H9 (cell line): ENCODE data around the gene ODAD3. TPM values are rescaled to one million over a fixed set of nuclear protein-coding genes. Genes with fewer than 3 reads are reported as not detected.

Source experiments
- DNase-seq: peaks from one replicate; pipeline ENCODE4 v3.0.0-alpha.2; 2017
- H2AFZ ChIP-seq: one replicate; pipeline ENCODE4 v1.6.1; 2013; ENCODE audit warnings: mild to moderate bottlenecking, low read length, control low read depth, moderate library complexity
- H2AK5ac ChIP-seq: 2 replicates; pipeline ENCODE4 v1.6.1; 2013; ENCODE audit warnings: low read length, control low read depth, mixed read lengths; ENCODE audit not compliant: insufficient read length
- H2BK120ac ChIP-seq: one replicate; pipeline ENCODE4 v1.6.1; 2013; ENCODE audit warnings: low read depth, mild to moderate bottlenecking, low read length, control low read depth, inconsistent platforms; ENCODE audit not compliant: poor library complexity, severe bottlenecking
- H2BK12ac ChIP-seq: 2 replicates; pipeline ENCODE4 v1.6.1; 2013; ENCODE audit warnings: low read length, control low read depth, mixed read lengths, low read depth; ENCODE audit not compliant: insufficient read length
- H2BK15ac ChIP-seq: 2 replicates; pipeline ENCODE4 v1.6.1; 2013; ENCODE audit warnings: low read depth, low read length, control low read depth
- H2BK20ac ChIP-seq: one replicate; pipeline ENCODE4 v1.6.1; 2013; ENCODE audit warnings: low read depth, mild to moderate bottlenecking, low read length, control low read depth, inconsistent platforms; ENCODE audit not compliant: poor library complexity, severe bottlenecking
- H2BK5ac ChIP-seq: 2 replicates; pipeline ENCODE4 v1.6.1; 2013; ENCODE audit warnings: low read length, control low read depth, mixed read lengths; ENCODE audit not compliant: insufficient read length
- H3K14ac ChIP-seq: 2 replicates; pipeline ENCODE4 v1.6.1; 2013; ENCODE audit warnings: low read length, control low read depth; ENCODE audit not compliant: insufficient read depth
- H3K18ac ChIP-seq: 2 replicates; pipeline ENCODE4 v1.6.1; 2013; ENCODE audit warnings: low read depth, mild to moderate bottlenecking, mixed read lengths, low read length, control low read depth; ENCODE audit not compliant: insufficient read length
- H3K23ac ChIP-seq: 2 replicates; pipeline ENCODE4 v1.6.1; 2013; ENCODE audit warnings: low read length, control low read depth, mixed read lengths, low read depth; ENCODE audit not compliant: insufficient read length
- H3K23me2 ChIP-seq: 2 replicates; pipeline ENCODE4 v1.6.1; 2013; ENCODE audit warnings: low read depth, mild to moderate bottlenecking, mixed read lengths, low read length, control low read depth; ENCODE audit not compliant: insufficient read length, poor library complexity, severe bottlenecking
- H3K27ac ChIP-seq: 2 replicates; pipeline ENCODE4 v1.5.1; 2013; ENCODE audit warnings: low read length, control low read depth, mixed read lengths, low read depth; ENCODE audit not compliant: insufficient read length
- H3K27me3 ChIP-seq: 2 replicates; pipeline ENCODE4 v1.6.1; 2013; ENCODE audit warnings: low read length, control low read depth, inconsistent platforms; ENCODE audit not compliant: insufficient read depth
- H3K4ac ChIP-seq: 2 replicates; pipeline ENCODE4 v1.6.1; 2013; ENCODE audit warnings: low read depth, mild to moderate bottlenecking, control low read depth, inconsistent platforms, low read length, moderate library complexity
- H3K4me1 ChIP-seq: 2 replicates; pipeline ENCODE4 v1.6.1; 2013; ENCODE audit warnings: low read length, control low read depth, inconsistent platforms; ENCODE audit not compliant: insufficient read depth
- H3K4me2 ChIP-seq: 2 replicates; pipeline ENCODE4 v1.6.1; 2013; ENCODE audit warnings: low read length, control low read depth, mixed read lengths; ENCODE audit not compliant: insufficient read length, insufficient read depth
- H3K56ac ChIP-seq: 2 replicates; pipeline ENCODE4 v1.6.1; 2013; ENCODE audit warnings: low read depth, mild to moderate bottlenecking, mixed read lengths, low read length, control low read depth; ENCODE audit not compliant: insufficient read length
- H3K79me1 ChIP-seq: 2 replicates; pipeline ENCODE4 v1.6.1; 2013; ENCODE audit warnings: low read depth, mild to moderate bottlenecking, moderate library complexity, low read length, control low read depth, inconsistent platforms; ENCODE audit not compliant: insufficient read depth, poor library complexity, severe bottlenecking
- H3K79me2 ChIP-seq: 2 replicates; pipeline ENCODE4 v1.6.1; 2013; ENCODE audit warnings: low read length, control low read depth, inconsistent platforms; ENCODE audit not compliant: insufficient read depth
- H3K9ac ChIP-seq: 2 replicates; pipeline ENCODE4 v1.6.1; 2013; ENCODE audit warnings: low read length, control low read depth, mixed read lengths; ENCODE audit not compliant: insufficient read length; ENCODE audit errors: extremely low read depth
- H3K9me3 ChIP-seq: one replicate; pipeline ENCODE4 v1.6.1; 2013; ENCODE audit warnings: low read depth, low read length, inconsistent platforms; ENCODE audit not compliant: control insufficient read depth
- H3T11ph ChIP-seq: one replicate; pipeline ENCODE4 v1.6.1; 2013; ENCODE audit warnings: mild to moderate bottlenecking, low read length, control low read depth, inconsistent platforms
- H4K20me1 ChIP-seq: one replicate; pipeline ENCODE4 v1.6.1; 2013; ENCODE audit not compliant: control insufficient read depth, insufficient read length, insufficient read depth
- H4K5ac ChIP-seq: 2 replicates; pipeline ENCODE4 v1.6.1; 2013; ENCODE audit warnings: low read depth, mild to moderate bottlenecking, mixed read lengths, low read length, control low read depth; ENCODE audit not compliant: insufficient read length
- H4K8ac ChIP-seq: replicated peaks from 2 replicates; pipeline ENCODE4 v1.6.1; 2013; ENCODE audit warnings: low read length, control low read depth, mixed read lengths, low read depth; ENCODE audit not compliant: insufficient read length
- H4K91ac ChIP-seq: 2 replicates; pipeline ENCODE4 v1.6.1; 2013; ENCODE audit warnings: low read depth, mild to moderate bottlenecking, moderate library complexity, mixed read lengths, low read length, control low read depth; ENCODE audit not compliant: insufficient read length
- H3K27ac Mint-ChIP-seq, 3 experiments: 2 replicates in 2 of 3; 3 replicates in 1 of 3; pipeline ENCODE4 v1.8.0; 2020 to 2021; ENCODE audit warnings: mixed read lengths in 3 of 3, mild to moderate bottlenecking in 1 of 3, moderate library complexity in 1 of 3
- H3K27me3 Mint-ChIP-seq: 2 replicates; pipeline ENCODE4 v1.8.0; 2021; ENCODE audit warnings: low read depth, mild to moderate bottlenecking, moderate library complexity, mixed read lengths
- H3K36me3 Mint-ChIP-seq, 3 experiments: 2 replicates in 2 of 3; 3 replicates in 1 of 3; pipeline ENCODE4 v1.8.0; 2020 to 2021; ENCODE audit warnings: low read depth in 3 of 3, mixed read lengths in 3 of 3; ENCODE audit not compliant: insufficient read depth in 1 of 3
- H3K4me1 Mint-ChIP-seq, 2 experiments: 2 replicates each; pipeline ENCODE4 v1.8.0; 2020; ENCODE audit warnings: mixed read lengths in 2 of 2
- H3K4me3 Mint-ChIP-seq, 2 experiments: 2 replicates in 1 of 2; 3 replicates in 1 of 2; pipeline ENCODE4 v1.8.0; 2020 to 2021; ENCODE audit warnings: mild to moderate bottlenecking in 2 of 2, mixed read lengths in 2 of 2, moderate library complexity in 1 of 2
- H3K9me3 Mint-ChIP-seq, 2 experiments: 2 replicates in 1 of 2; 3 replicates in 1 of 2; pipeline ENCODE4 v1.8.0; 2020; ENCODE audit warnings: mild to moderate bottlenecking in 2 of 2, mixed read lengths in 2 of 2, moderate library complexity in 1 of 2
- CTCF ChIP-seq: fragments of 200-600 bp; sonication (generic); conservative IDR thresholded peaks from 3 replicates; pipeline ENCODE4 v1.8.0; 2021; ENCODE audit warnings: antibody characterized with exemption, mild to moderate bottlenecking
- WGBS: extraction: QIAGEN DNeasy Blood & Tissue Kit; methylation state at CpG from one replicate; pipeline ENCODE4 v1.1.7; 2013; ENCODE audit warnings: missing lambda C conversion rate, low lambda C conversion rate, mixed read lengths; ENCODE audit not compliant: insufficient read length; ENCODE audit errors: extremely low coverage; 5-methylcytosine and 5-hydroxymethylcytosine counted together
- total RNA-seq: library from RNA; stranded (reverse); gene quantifications from 2 replicates; pipeline ENCODE4 v1.2.1, GENCODE V29; 2021

Gene ODAD3
- total RNA-seq, 1 experiment from 2014 or later: 2.5 TPM

- H3K4me1 ChIP-seq: no peaks in the 10 kb centered on the region
- H3K36me3 Mint-ChIP-seq: no peaks in the 10 kb centered on the region
- H4K5ac ChIP-seq: no peak overlapping the region
- no peak overlapping the region for H3K4me2 ChIP-seq
- no CpG with 5 or more reads among the region's 19 CpGs for WGBS
- H2BK12ac ChIP-seq: no peak overlapping the region
- H2BK15ac ChIP-seq: no peak overlapping the region
- no peaks in the 10 kb centered on the region for H3K27me3 ChIP-seq
- H3K23me2 ChIP-seq: peaks cover 11% of the 10 kb centered on the region
- H3K9ac ChIP-seq: no peak overlapping the region
- no peak overlapping the region for H3K27ac Mint-ChIP-seq
- H3K14ac ChIP-seq: no peak overlapping the region
- no peak overlapping the region for H4K8ac ChIP-seq
- H3T11ph ChIP-seq: no peak overlapping the region
- H2AK5ac ChIP-seq: no peak overlapping the region
- H3K18ac ChIP-seq: no peak overlapping the region
- DNase-seq: no peak
- no peaks in the 10 kb centered on the region for H4K20me1 ChIP-seq
- no peaks in the 10 kb centered on the region for H3K79me2 ChIP-seq
- H3K27ac ChIP-seq: no peak overlapping the region
- no peak overlapping the region for H2AFZ ChIP-seq
- no peak overlapping the region for H3K56ac ChIP-seq
- no peak overlapping the region for H4K91ac ChIP-seq
- H3K4ac ChIP-seq: no peak overlapping the region
- TF ChIP-seq CTCF: no peak
- H2BK5ac ChIP-seq: no peak overlapping the region
- H2BK120ac ChIP-seq: no peak overlapping the region
- no peaks in the 10 kb centered on the region for H3K79me1 ChIP-seq
- no peak overlapping the region for H3K4me3 Mint-ChIP-seq
- H3K9me3 ChIP-seq: no peaks in the 10 kb centered on the region
- H3K23ac ChIP-seq: no peak overlapping the region
- H3K27me3 Mint-ChIP-seq: peaks cover 5% of the 10 kb centered on the region
- H3K4me1 Mint-ChIP-seq: peaks cover 0 to 8% of the 10 kb centered on the region in 2 experiments; a peak in 3 of 4 replicates
- H3K9me3 Mint-ChIP-seq: peaks cover 0 to 3% of the 10 kb centered on the region in 2 experiments; a peak in 2 of 5 replicates
- no peak overlapping the region for H2BK20ac ChIP-seq
These were observed 47.5 kb downstream of the ODAD3 start for GRCh38 chr19:11387162-11388034.
